Breast epithelium (tissue), 3 donors: ENCODE results near the gene ELOB.

Source experiments
- CTCF ChIP-seq, 3 donors: fragments of 450-650 bp; IDR thresholded peaks; one replicate each; pipeline ENCODE4 v1.5.1; 2016 to 2017; ENCODE audit warnings: antibody characterized with exemption in 3 of 3, mild to moderate bottlenecking in 3 of 3, moderate library complexity in 3 of 3
- POLR2AphosphoS5 ChIP-seq, 3 donors: sonication (generic); formaldehyde crosslinking; IDR thresholded peaks; one replicate each; pipeline ENCODE4 v1.6.1; 2017; ENCODE audit warnings: antibody characterized with exemption in 3 of 3

GRCh38 chr16:2813771-2814221 lies 36.7 kb upstream of the ELOB start:
- TF ChIP-seq POLR2AphosphoS5 (IDR thresholded peaks at IDR 0.05) (no peak), CTCF (IDR thresholded peaks at IDR 0.05) (no peak)
